ENCODE results near the gene MFSD2A.

DNA sequence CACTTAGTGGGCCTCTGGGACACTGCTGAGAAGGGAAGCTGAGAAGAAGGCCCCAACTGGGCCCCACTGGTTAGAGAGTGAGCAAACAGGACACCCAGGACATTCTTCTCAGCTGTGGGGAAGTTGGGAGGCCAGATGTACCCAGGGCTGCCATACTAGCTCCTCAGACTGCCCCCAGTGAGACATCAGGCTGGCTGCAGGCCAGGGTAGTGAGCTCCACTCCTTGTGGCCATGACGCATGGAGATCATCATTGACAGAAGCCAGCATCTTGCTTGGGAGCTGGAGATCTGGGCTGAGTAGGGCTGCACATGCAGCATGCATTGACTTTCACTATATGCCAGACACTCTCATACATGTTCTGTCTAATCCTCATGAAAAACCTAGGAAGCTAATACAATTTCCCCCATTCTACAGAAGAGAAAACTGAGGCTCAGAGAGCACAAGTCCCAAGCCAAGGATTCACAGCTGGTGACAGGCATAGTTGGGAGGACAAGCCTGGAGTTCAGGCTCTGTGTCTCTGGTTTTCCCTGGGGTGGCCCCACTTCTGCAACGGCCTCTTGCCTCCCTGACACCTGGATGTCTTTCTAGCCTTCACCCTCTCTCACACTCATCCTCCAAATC is 29.1 kb upstream of the MFSD2A start:
- TF ChIP-seq JUND (IDR thresholded peaks at IDR 0.05) (no peak), YY1 (IDR thresholded peaks at IDR 0.05) (no peak), SP1 (IDR thresholded peaks at IDR 0.05) (no peak)
- TF ChIP-seq, protein P1, sequence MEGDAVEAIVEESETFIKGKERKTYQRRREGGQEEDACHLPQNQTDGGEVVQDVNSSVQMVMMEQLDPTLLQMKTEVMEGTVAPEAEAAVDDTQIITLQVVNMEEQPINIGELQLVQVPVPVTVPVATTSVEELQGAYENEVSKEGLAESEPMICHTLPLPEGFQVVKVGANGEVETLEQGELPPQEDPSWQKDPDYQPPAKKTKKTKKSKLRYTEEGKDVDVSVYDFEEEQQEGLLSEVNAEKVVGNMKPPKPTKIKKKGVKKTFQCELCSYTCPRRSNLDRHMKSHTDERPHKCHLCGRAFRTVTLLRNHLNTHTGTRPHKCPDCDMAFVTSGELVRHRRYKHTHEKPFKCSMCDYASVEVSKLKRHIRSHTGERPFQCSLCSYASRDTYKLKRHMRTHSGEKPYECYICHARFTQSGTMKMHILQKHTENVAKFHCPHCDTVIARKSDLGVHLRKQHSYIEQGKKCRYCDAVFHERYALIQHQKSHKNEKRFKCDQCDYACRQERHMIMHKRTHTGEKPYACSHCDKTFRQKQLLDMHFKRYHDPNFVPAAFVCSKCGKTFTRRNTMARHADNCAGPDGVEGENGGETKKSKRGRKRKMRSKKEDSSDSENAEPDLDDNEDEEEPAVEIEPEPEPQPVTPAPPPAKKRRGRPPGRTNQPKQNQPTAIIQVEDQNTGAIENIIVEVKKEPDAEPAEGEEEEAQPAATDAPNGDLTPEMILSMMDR (IDR thresholded peaks at IDR 0.05; ENCODE audit: low read depth, low read length, missing input control): no peak
- TF ChIP-seq, protein P2, sequence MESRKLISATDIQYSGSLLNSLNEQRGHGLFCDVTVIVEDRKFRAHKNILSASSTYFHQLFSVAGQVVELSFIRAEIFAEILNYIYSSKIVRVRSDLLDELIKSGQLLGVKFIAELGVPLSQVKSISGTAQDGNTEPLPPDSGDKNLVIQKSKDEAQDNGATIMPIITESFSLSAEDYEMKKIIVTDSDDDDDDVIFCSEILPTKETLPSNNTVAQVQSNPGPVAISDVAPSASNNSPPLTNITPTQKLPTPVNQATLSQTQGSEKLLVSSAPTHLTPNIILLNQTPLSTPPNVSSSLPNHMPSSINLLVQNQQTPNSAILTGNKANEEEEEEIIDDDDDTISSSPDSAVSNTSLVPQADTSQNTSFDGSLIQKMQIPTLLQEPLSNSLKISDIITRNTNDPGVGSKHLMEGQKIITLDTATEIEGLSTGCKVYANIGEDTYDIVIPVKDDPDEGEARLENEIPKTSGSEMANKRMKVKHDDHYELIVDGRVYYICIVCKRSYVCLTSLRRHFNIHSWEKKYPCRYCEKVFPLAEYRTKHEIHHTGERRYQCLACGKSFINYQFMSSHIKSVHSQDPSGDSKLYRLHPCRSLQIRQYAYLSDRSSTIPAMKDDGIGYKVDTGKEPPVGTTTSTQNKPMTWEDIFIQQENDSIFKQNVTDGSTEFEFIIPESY (IDR thresholded peaks at IDR 0.05): no peak
- TF ChIP-seq, protein P3, sequence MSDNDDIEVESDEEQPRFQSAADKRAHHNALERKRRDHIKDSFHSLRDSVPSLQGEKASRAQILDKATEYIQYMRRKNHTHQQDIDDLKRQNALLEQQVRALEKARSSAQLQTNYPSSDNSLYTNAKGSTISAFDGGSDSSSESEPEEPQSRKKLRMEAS (IDR thresholded peaks at IDR 0.05): no peak

Data from liver (tissue), 3 donors.